HG02642 (cell line): ENCODE data around the gene POLA1.

Experiments
- ATAC-seq: cut with Tn5 transposase; IDR thresholded peaks from one replicate; pipeline ENCODE4 v1.9.1; 2021; ENCODE audit warnings: mild to moderate bottlenecking; ENCODE audit not compliant: unreplicated experiment, poor library complexity

POLA1 gene

GRCh38 chrX:25019707-25020390, 326.1 kb downstream of the POLA1 start:
- ATAC-seq: no peak

GRCh38 chrX:25020391-25020904, 326.7 kb downstream of the POLA1 start:
- ATAC-seq: peak; percentile 29

GRCh38 chrX:25020905-25021449, 327.3 kb downstream of the POLA1 start:
- peak; percentile 75 for ATAC-seq

GRCh38 chrX:25022499-25023325, 329.0 kb downstream of the POLA1 start:
- ATAC-seq: no peak

GRCh38 chrX:25023908-25024307, 330.2 kb downstream of the POLA1 start:
- ATAC-seq: no peak

GRCh38 chrX:25025615-25026014, 331.9 kb downstream of the POLA1 start:
- no peak for ATAC-seq

- ATAC-seq: no peak
These were observed 332.9 kb downstream of the POLA1 start for GRCh38 chrX:25026576-25026975.

- ATAC-seq: no peak
These were observed 335.0 kb downstream of the POLA1 start for GRCh38 chrX:25028726-25029125.

- ATAC-seq: no peak
These were observed 335.6 kb downstream of the POLA1 start for GRCh38 chrX:25029288-25029825.

GRCh38 chrX:25034889-25035288, 341.2 kb downstream of the POLA1 start:
- ATAC-seq: no peak

- no peak for ATAC-seq
These were observed 345.3 kb downstream of the POLA1 start for GRCh38 chrX:25039036-25039435.

- ATAC-seq: no peak
These were observed 349.5 kb downstream of the POLA1 start for GRCh38 chrX:25043192-25043591.
